CD4-positive, CD25-positive, alpha-beta regulatory T cell (primary cell): ENCODE data around the gene CYTH3. TPM values are rescaled to one million over a fixed set of nuclear protein-coding genes. Genes with fewer than 3 reads are reported as not detected.

ENCODE experiments used
- ATAC-seq, 2 donors: fragments of 150-1000 bp; cut with Tn5 transposase; one replicate each; pipeline ENCODE4 v1.10.0; 2021; ENCODE audit warnings: low read depth in 2 of 2, moderate number of reproducible peaks in 2 of 2, moderate library complexity in 1 of 2
- DNase-seq, 3 donors: peaks; one replicate each; pipeline versions ENCODE4 v3.0.0 to v3.0.0-alpha.2; 2012 to 2022; ENCODE audit warnings: mixed read lengths in 1 of 3
- H3K27ac ChIP-seq: one replicate; pipeline ENCODE4 v1.7.0; 2013; ENCODE audit warnings: mild to moderate bottlenecking, low read length; ENCODE audit not compliant: insufficient read depth, poor library complexity, severe bottlenecking
- H3K27me3 ChIP-seq: one replicate; pipeline ENCODE4 v1.7.0; 2013; ENCODE audit warnings: low read length; ENCODE audit not compliant: control insufficient read depth, insufficient read depth
- H3K36me3 ChIP-seq: one replicate; pipeline ENCODE4 v1.7.0; 2013; ENCODE audit warnings: mild to moderate bottlenecking, low read length, moderate library complexity; ENCODE audit not compliant: control insufficient read depth, insufficient read depth
- H3K4me1 ChIP-seq: 2 replicates; pipeline ENCODE4 v1.7.0; 2013; ENCODE audit warnings: mild to moderate bottlenecking, low read length; ENCODE audit not compliant: insufficient read depth, control insufficient read depth, poor library complexity, severe bottlenecking
- H3K4me3 ChIP-seq: one replicate; pipeline ENCODE4 v1.7.0; 2013; ENCODE audit warnings: low read depth, mild to moderate bottlenecking, low read length, moderate library complexity
- H3K9me3 ChIP-seq, 2 experiments: 1 replicate in 1 of 2; 2 replicates in 1 of 2; pipeline ENCODE4 v1.7.0; 2013; ENCODE audit warnings: low read length in 2 of 2, mild to moderate bottlenecking in 1 of 2, moderate library complexity in 1 of 2; ENCODE audit not compliant: control insufficient read depth in 2 of 2
- H3K27ac Mint-ChIP-seq, 3 donors: one replicate each; pipeline ENCODE4 v1.8.0; 2020 to 2022; ENCODE audit warnings: mild to moderate bottlenecking in 3 of 3, mixed read lengths in 3 of 3, moderate library complexity in 2 of 3
- H3K27me3 Mint-ChIP-seq: one replicate; pipeline ENCODE4 v1.8.0; 2022; ENCODE audit warnings: mild to moderate bottlenecking, mixed read lengths
- H3K36me3 Mint-ChIP-seq: one replicate; pipeline ENCODE4 v1.8.0; 2020; ENCODE audit warnings: mixed read lengths
- H3K4me1 Mint-ChIP-seq, 4 donors: one replicate each; pipeline ENCODE4 v1.8.0; 2020 to 2022; ENCODE audit warnings: mixed read lengths in 4 of 4, mild to moderate bottlenecking in 1 of 4
- H3K4me3 Mint-ChIP-seq, 4 donors: one replicate each; pipeline ENCODE4 v1.8.0; 2020 to 2022; ENCODE audit warnings: mild to moderate bottlenecking in 4 of 4, mixed read lengths in 4 of 4, moderate library complexity in 3 of 4
- H3K9me3 Mint-ChIP-seq, 7 donors: one replicate each; pipeline ENCODE4 v1.8.0; 2020 to 2022; ENCODE audit warnings: mixed read lengths in 7 of 7, mild to moderate bottlenecking in 3 of 7, moderate library complexity in 2 of 7
- polyA plus RNA-seq, 4 donors: library from polyadenylated mRNA; unstranded; fragments of 300-500 nt; fragmentation: Illumina TruSeq; gene quantifications; one replicate each; pipeline ENCODE4 v1.2.3, GENCODE V29; 2021
- total RNA-seq: library from RNA; stranded (reverse); gene quantifications from one replicate; pipeline ENCODE4 v1.2.3, GENCODE V29; 2022

The CYTH3 gene, protein sequence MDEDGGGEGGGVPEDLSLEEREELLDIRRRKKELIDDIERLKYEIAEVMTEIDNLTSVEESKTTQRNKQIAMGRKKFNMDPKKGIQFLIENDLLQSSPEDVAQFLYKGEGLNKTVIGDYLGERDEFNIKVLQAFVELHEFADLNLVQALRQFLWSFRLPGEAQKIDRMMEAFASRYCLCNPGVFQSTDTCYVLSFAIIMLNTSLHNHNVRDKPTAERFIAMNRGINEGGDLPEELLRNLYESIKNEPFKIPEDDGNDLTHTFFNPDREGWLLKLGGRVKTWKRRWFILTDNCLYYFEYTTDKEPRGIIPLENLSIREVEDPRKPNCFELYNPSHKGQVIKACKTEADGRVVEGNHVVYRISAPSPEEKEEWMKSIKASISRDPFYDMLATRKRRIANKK
- total RNA-seq (14.3 TPM), polyA plus RNA-seq (1 to 10 TPM; 1.4 to 4.0 (median 3.3) TPM)

DNA sequence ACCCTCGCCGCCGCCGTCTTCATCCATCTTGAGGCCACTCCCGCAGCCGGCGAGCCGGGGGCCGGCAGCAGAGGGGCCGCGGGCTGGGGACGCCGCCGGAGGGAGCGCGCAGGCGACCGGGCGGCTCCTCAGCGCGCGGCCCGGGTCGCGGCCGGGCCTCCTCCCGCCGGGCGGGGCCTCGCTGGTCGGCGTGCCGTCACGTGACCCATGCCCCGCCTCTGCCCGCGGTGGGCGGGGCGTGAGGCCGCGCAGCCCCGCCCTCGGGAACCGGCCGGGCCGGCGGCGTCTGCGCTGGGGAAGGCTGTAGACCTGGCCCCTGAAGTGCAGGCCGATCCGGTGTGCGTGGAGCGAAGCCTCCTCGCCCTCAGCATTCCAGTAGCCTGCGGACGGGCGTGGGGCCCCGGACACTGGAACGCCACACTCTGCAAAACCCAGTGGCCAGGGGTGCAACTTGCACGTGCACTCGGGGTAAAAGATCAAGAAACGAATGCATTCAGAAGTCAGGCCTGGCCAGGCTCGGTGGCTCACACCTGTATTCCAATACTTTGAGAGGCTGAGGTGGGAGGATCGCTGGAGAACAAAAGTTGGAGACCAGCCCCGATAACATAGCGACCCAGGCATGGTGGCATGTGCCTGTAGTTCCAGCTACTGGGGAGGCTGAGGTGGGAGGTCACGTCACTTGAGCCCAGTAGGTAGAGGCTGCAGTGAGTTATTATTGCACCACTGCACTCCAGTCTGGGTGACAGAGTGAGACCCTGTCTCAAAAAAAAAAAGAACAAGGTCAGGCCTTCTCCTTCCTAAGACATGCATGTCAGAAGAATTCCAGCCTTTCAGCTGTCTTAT lies at the start of gene CYTH3:
CYTH3 (minus strand) TSS at position 144 of the 843 bp plus-strand sequence; CDS start at position 27, 117 bp downstream.
- no peaks in the 10 kb centered on the region for H3K9me3 Mint-ChIP-seq
- peaks cover 24% of the 10 kb centered on the region for H3K27me3 Mint-ChIP-seq
- Histone ChIP-seq H3K9me3 (no peaks in the 10 kb centered on the region), H3K4me1 (peaks cover 17% of the 10 kb centered on the region), H3K36me3 (no peaks in the 10 kb centered on the region), H3K27ac (peak within 1 kb of the TSS; percentile 23), H3K27me3 (peaks cover 17% of the 10 kb centered on the region), H3K4me3 (peak within 1 kb of the TSS; percentile 83)
- DNase-seq (peak; percentile 72 to 78 (median 74)), ATAC-seq (peak; percentile 83 to 88)
- peak within 1 kb of the TSS; percentile 80 to 88 (median 84) for H3K27ac Mint-ChIP-seq
- H3K4me1 Mint-ChIP-seq, result peaks cover 4 to 26% (median 21%) of the 10 kb centered on the region in 4 donors
- peak within 1 kb of the TSS; percentile 82 to 95 (median 92) for H3K4me3 Mint-ChIP-seq
- H3K36me3 Mint-ChIP-seq, result no peaks in the 10 kb centered on the region

DNA sequence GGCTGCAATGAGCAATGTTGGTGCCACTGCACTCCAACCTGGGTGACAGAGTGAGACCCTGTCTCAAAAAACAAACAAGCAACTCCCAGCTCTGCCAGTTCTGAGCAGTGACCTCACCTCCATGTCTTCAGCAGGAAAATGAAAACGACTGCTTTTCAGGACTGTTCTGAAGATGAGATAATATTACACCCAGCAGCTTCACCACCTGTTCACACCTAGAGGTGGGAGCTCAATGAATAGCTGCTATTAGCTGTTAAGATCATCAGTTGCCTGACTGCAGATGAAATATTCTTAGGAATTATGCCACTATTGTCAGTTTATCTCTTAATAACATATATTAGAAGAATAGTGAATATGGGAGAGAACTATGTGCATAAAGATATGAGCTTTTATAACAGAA lies 48.4 kb upstream of the CYTH3 start:
- Histone ChIP-seq H3K9me3 (no peaks in the 10 kb centered on the region), H3K4me3 (no peak overlapping the region), H3K27ac (no peak overlapping the region), H3K4me1 (no peaks in the 10 kb centered on the region), H3K36me3 (no peaks in the 10 kb centered on the region), H3K27me3 (no peaks in the 10 kb centered on the region)
- ATAC-seq (no peak), DNase-seq (no peak)
- H3K36me3 Mint-ChIP-seq, result no peaks in the 10 kb centered on the region
- no peak overlapping the region for H3K4me3 Mint-ChIP-seq
- H3K27me3 Mint-ChIP-seq, result no peaks in the 10 kb centered on the region
- H3K9me3 Mint-ChIP-seq, result no peaks in the 10 kb centered on the region
- H3K4me1 Mint-ChIP-seq, result peaks cover 0 to 5% (median 3%) of the 10 kb centered on the region in 4 donors
- H3K27ac Mint-ChIP-seq, result no peak overlapping the region

DNA sequence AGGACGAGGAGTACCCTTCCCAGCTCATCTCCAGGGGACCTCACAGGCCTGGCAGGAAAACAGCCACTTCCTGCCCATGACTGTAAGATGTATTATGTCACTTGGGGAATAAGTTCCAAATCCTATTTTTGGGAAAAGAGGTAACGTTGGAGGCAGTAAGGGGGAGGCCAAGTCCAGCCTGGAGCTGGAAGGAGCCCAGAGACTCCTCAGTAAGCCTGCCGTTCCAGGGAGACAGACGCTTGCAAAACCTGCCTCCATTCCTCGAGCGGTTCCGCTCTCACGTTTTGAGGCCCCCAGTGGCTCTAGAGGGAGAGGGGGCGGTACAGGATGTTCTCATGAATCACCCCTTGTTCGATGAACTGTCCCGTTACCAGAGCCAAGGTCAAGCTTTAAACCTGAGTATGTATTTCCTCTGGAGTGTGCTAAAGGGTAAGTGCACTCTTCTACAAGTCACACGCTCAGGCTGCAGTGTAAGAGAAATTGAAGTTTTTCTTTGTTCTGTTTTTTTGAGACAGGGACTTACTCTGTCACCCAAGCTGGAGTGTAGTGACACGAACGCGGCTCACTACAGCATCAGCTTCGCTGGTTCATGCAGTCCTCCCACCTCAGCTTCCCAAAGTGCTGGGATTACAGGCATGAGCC lies 45.5 kb upstream of the CYTH3 start:
- no peaks in the 10 kb centered on the region for H3K9me3 ChIP-seq
- H3K4me3 ChIP-seq, result no peak overlapping the region
- no peak overlapping the region for H3K4me3 Mint-ChIP-seq
- no peaks in the 10 kb centered on the region for H3K36me3 Mint-ChIP-seq
- no peaks in the 10 kb centered on the region for H3K4me1 ChIP-seq
- H3K36me3 ChIP-seq, result no peaks in the 10 kb centered on the region
- no peaks in the 10 kb centered on the region for H3K27me3 ChIP-seq
- no peaks in the 10 kb centered on the region for H3K27me3 Mint-ChIP-seq
- peak in 1 of 2 donors; percentile 43 for ATAC-seq
- H3K4me1 Mint-ChIP-seq, result peaks cover 0 to 2% (median under 1%) of the 10 kb centered on the region in 4 donors
- peak in 1 of 3 donors; percentile 17 for DNase-seq
- no peak overlapping the region for H3K27ac ChIP-seq
- H3K27ac Mint-ChIP-seq, result no peak overlapping the region
- no peaks in the 10 kb centered on the region for H3K9me3 Mint-ChIP-seq

DNA sequence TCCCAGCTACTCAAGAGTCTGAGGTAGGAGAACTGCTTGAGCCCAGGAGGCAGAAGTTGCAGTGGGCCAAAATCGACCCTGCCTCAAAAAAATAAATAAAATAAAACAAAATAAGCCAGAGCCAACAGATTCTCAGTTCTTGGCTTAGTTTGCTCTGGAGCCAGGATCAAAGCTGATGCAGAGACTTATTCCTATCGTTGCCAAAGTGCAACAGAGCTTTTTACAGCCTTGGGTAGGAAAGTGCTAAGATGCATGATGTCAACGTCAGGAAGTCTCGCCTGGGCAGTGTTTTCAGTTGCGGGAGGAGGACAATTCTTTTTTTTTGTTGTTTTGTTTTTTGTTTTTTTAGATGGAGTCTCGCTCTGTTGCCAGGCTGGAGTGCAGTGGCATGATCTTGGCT lies 43.8 kb upstream of the CYTH3 start:
- Mint-ChIP-seq H3K27ac (no peak overlapping the region), H3K9me3 (no peaks in the 10 kb centered on the region), H3K4me1 (no peaks in the 10 kb centered on the region), H3K4me3 (no peak overlapping the region), H3K36me3 (no peaks in the 10 kb centered on the region), H3K27me3 (no peaks in the 10 kb centered on the region)
- Histone ChIP-seq H3K27me3 (no peaks in the 10 kb centered on the region), H3K36me3 (no peaks in the 10 kb centered on the region), H3K4me3 (no peak overlapping the region), H3K4me1 (no peaks in the 10 kb centered on the region), H3K27ac (no peak overlapping the region), H3K9me3 (no peaks in the 10 kb centered on the region)
- ATAC-seq (no peak), DNase-seq (no peak)

DNA sequence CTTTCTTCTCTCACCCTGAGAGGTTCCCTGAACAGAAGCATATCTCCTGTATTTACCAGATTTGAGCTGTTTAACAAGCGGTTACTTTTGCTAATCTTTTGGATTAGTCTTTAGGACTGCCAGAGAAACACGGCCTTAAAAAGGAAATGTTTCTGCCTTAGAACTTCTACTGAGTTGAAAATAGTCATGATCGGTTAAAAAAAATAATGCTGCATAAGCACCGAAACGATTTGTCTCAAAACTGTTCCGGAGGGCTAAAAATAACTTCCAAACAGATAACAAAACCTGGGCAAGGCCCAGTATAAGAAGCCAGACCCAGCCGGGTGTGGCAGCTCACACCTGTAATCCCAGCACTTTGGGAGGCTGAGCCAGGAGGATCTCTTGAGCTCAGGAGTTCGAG lies 43.3 kb upstream of the CYTH3 start:
- Mint-ChIP-seq H3K4me1 (no peaks in the 10 kb centered on the region), H3K27me3 (no peaks in the 10 kb centered on the region), H3K4me3 (no peak overlapping the region), H3K27ac (no peak overlapping the region), H3K36me3 (no peaks in the 10 kb centered on the region), H3K9me3 (no peaks in the 10 kb centered on the region)
- no peak overlapping the region for H3K4me3 ChIP-seq
- H3K9me3 ChIP-seq, result no peaks in the 10 kb centered on the region
- H3K4me1 ChIP-seq, result no peaks in the 10 kb centered on the region
- ATAC-seq, result no peak
- H3K27ac ChIP-seq, result no peak overlapping the region
- H3K27me3 ChIP-seq, result no peaks in the 10 kb centered on the region
- DNase-seq, result no peak
- H3K36me3 ChIP-seq, result no peaks in the 10 kb centered on the region

DNA sequence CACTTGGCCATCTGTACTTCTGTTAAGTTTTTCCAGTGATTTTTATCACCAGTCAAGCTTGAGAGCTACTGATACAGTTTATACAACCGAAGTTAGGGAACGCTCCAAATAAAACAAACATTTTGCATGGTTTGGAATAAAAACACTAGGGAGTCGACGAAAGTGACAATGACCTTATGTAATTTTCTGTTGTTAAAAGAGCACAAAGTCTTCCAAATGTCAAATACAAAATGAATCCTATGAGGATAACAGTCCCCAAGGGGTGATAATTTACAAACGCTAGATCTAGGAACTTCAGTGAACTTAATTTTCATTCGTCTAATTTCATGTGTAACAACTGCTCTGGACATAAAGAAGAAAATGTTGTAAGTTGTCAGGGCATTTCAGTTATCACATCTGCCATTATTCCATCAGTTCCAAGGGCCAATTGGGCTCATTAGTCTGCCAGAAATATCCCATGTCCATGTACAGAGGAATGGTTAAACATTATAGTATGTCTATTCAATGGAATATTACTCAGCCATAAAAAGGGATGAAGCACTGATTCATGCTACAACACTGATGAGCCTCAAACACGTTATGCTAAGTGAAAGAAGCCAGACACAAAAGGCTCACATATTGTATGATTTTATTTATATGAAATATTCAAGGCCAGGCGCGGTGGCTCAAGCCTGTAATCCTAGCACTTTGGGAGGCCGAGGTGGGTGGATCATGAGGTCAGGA lies 38.0 kb upstream of the CYTH3 start:
- Histone ChIP-seq H3K4me3 (no peak overlapping the region), H3K36me3 (no peaks in the 10 kb centered on the region), H3K9me3 (peaks cover 0 to 2% of the 10 kb centered on the region in 2 experiments), H3K4me1 (no peaks in the 10 kb centered on the region), H3K27ac (no peak overlapping the region), H3K27me3 (no peaks in the 10 kb centered on the region)
- ATAC-seq (no peak), DNase-seq (no peak)
- Mint-ChIP-seq H3K36me3 (no peaks in the 10 kb centered on the region), H3K27ac (no peak overlapping the region), H3K4me3 (no peak overlapping the region), H3K4me1 (peaks cover 0 to 2% (median 0%) of the 10 kb centered on the region in 4 donors), H3K27me3 (peaks cover 7% of the 10 kb centered on the region), H3K9me3 (no peaks in the 10 kb centered on the region)

DNA sequence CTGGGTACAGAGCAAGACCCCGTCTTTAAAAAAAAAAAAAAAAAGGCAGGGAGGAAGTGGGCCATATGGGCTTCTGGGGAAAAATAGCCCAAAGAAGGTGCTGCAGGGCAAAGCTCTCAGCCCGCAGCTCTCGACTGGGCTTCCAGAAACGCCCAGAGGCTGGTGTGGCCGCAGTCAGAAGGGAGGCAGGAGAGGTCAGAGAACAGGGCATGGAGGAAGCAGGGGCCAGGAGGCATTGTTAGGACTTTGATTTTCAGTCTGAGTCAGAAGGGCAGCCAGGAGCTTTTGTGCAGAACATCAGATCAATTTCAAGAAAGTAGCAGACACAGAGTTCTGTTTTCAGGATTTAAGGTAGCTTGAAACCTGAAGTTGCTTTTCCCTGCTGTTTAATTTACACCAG lies 35.3 kb upstream of the CYTH3 start:
- no peak for ATAC-seq
- H3K36me3 Mint-ChIP-seq, result no peaks in the 10 kb centered on the region
- peaks cover 0 to 2% (median 0%) of the 10 kb centered on the region in 4 donors for H3K4me1 Mint-ChIP-seq
- Histone ChIP-seq H3K27ac (no peak overlapping the region), H3K4me3 (no peak overlapping the region), H3K9me3 (peaks cover 0 to 2% of the 10 kb centered on the region in 2 experiments), H3K27me3 (no peaks in the 10 kb centered on the region), H3K4me1 (no peaks in the 10 kb centered on the region), H3K36me3 (no peaks in the 10 kb centered on the region)
- no peak for DNase-seq
- H3K4me3 Mint-ChIP-seq, result no peak overlapping the region
- H3K27ac Mint-ChIP-seq, result peak overlapping the region in 1 of 3 donors; percentile 81
- H3K27me3 Mint-ChIP-seq, result peaks cover 12% of the 10 kb centered on the region
- no peaks in the 10 kb centered on the region for H3K9me3 Mint-ChIP-seq
